ENCODE data around the gene NCKAP5. TPM values are rescaled to one million over a fixed set of nuclear protein-coding genes. Genes with fewer than 3 reads are reported as not detected.
"Not testable (repeated sequence)": the region's sequence is repeated elsewhere in the genome, so short reads cannot be mapped to it uniquely, and the experiment has no call there.

Gene NCKAP5
- total RNA-seq, 2 donors from 2014 or later: not detected

- Mint-ChIP-seq H3K27me3 (ENCODE audit: low read depth) (no peaks in the 10 kb centered on the region), H3K9me3 (peaks cover 2 to 3% of the 10 kb centered on the region in 2 donors), H3K4me3 (no peak overlapping the region), H3K4me1 (ENCODE audit: low read depth) (no peaks in the 10 kb centered on the region), H3K36me3 (ENCODE audit: insufficient read depth in 2 of 2) (peaks cover 0 to 1% of the 10 kb centered on the region in 2 donors), H3K27ac (no peak overlapping the region)
- ATAC-seq (replicated peaks in 1 of 2) (no peak), DNase-seq (no peak)
Observed at GRCh38 chr2:132725748-132726147, 842.5 kb downstream of the NCKAP5 start.

- H3K4me1 Mint-ChIP-seq (ENCODE audit: low read depth): no peaks in the 10 kb centered on the region
- peaks cover 2 to 3% of the 10 kb centered on the region in 2 donors for H3K9me3 Mint-ChIP-seq
- no peaks in the 10 kb centered on the region for H3K27me3 Mint-ChIP-seq (ENCODE audit: low read depth)
- ATAC-seq (replicated peaks in 1 of 2) (no peak), DNase-seq (no peak)
- no peak overlapping the region for H3K27ac Mint-ChIP-seq
- H3K36me3 Mint-ChIP-seq (ENCODE audit: insufficient read depth in 2 of 2): peaks cover 0 to 1% of the 10 kb centered on the region in 2 donors
- H3K4me3 Mint-ChIP-seq: no peak overlapping the region
Observed at GRCh38 chr2:132725148-132725547, 843.1 kb downstream of the NCKAP5 start.

- no peaks in the 10 kb centered on the region for H3K27me3 Mint-ChIP-seq (ENCODE audit: low read depth)
- H3K36me3 Mint-ChIP-seq (ENCODE audit: insufficient read depth in 2 of 2): peaks cover 0 to 1% of the 10 kb centered on the region in 2 donors
- no peak overlapping the region for H3K27ac Mint-ChIP-seq
Observed at GRCh38 chr2:132721938-132722337, 846.3 kb downstream of the NCKAP5 start.

GRCh38 chr2:132720393-132720792 lies 847.9 kb downstream of the NCKAP5 start:
- Mint-ChIP-seq H3K36me3 (ENCODE audit: insufficient read depth in 2 of 2) (peaks cover 0 to 1% of the 10 kb centered on the region in 2 donors), H3K4me1 (ENCODE audit: low read depth) (no peaks in the 10 kb centered on the region), H3K27me3 (ENCODE audit: low read depth) (no peaks in the 10 kb centered on the region), H3K9me3 (peaks cover 2 to 5% of the 10 kb centered on the region in 2 donors), H3K27ac (no peak overlapping the region), H3K4me3 (no peak overlapping the region)
- DNase-seq: no peak
- ATAC-seq (replicated peaks in 1 of 2): no peak

More at GRCh38 chr2:132721938-132722337, 846.3 kb downstream of the NCKAP5 start:
- no peak overlapping the region for H3K4me3 Mint-ChIP-seq
- ATAC-seq (replicated peaks in 1 of 2) (no peak), DNase-seq (no peak)
- peaks cover 2 to 5% of the 10 kb centered on the region in 2 donors for H3K9me3 Mint-ChIP-seq
- no peaks in the 10 kb centered on the region for H3K4me1 Mint-ChIP-seq (ENCODE audit: low read depth)

GRCh38 chr2:132719480-132719879 lies 848.8 kb downstream of the NCKAP5 start:
- Mint-ChIP-seq H3K4me1 (ENCODE audit: low read depth) (no peaks in the 10 kb centered on the region), H3K36me3 (ENCODE audit: insufficient read depth in 2 of 2) (peaks cover 0 to 1% of the 10 kb centered on the region in 2 donors), H3K4me3 (no peak overlapping the region), H3K27me3 (ENCODE audit: low read depth) (no peaks in the 10 kb centered on the region), H3K27ac (no peak overlapping the region), H3K9me3 (peaks cover 2 to 5% of the 10 kb centered on the region in 2 donors)
- no peak for ATAC-seq (replicated peaks in 1 of 2)
- DNase-seq: no peak

GRCh38 chr2:132716954-132717353 lies 851.3 kb downstream of the NCKAP5 start:
- peaks cover 0 to 2% of the 10 kb centered on the region in 2 donors for H3K9me3 Mint-ChIP-seq
- no peak overlapping the region for H3K4me3 Mint-ChIP-seq
- H3K27ac Mint-ChIP-seq: no peak overlapping the region
- no peaks in the 10 kb centered on the region for H3K27me3 Mint-ChIP-seq (ENCODE audit: low read depth)
- H3K36me3 Mint-ChIP-seq (ENCODE audit: insufficient read depth in 2 of 2): no peaks in the 10 kb centered on the region
- ATAC-seq (replicated peaks in 1 of 2) (no peak), DNase-seq (no peak)
- H3K4me1 Mint-ChIP-seq (ENCODE audit: low read depth): no peaks in the 10 kb centered on the region

- Mint-ChIP-seq H3K27me3 (ENCODE audit: low read depth) (no peaks in the 10 kb centered on the region), H3K27ac (no peak overlapping the region), H3K4me1 (ENCODE audit: low read depth) (no peaks in the 10 kb centered on the region), H3K36me3 (ENCODE audit: insufficient read depth in 2 of 2) (no peaks in the 10 kb centered on the region), H3K9me3 (peaks cover 0 to 2% of the 10 kb centered on the region in 2 donors), H3K4me3 (no peak overlapping the region)
- ATAC-seq (replicated peaks in 1 of 2) (no peak), DNase-seq (no peak)
Observed at GRCh38 chr2:132715386-132716351, 852.6 kb downstream of the NCKAP5 start.

- H3K27me3 Mint-ChIP-seq (ENCODE audit: low read depth): no peaks in the 10 kb centered on the region
- DNase-seq: no peak
- ATAC-seq (replicated peaks in 1 of 2): no peak
Observed at GRCh38 chr2:132703396-132703795, 864.9 kb downstream of the NCKAP5 start.

GRCh38 chr2:132701810-132702209 lies 866.5 kb downstream of the NCKAP5 start:
- DNase-seq: no peak
- H3K36me3 Mint-ChIP-seq (ENCODE audit: insufficient read depth in 2 of 2): no peaks in the 10 kb centered on the region
- ATAC-seq (replicated peaks in 1 of 2): no peak
- H3K27me3 Mint-ChIP-seq (ENCODE audit: low read depth): no peaks in the 10 kb centered on the region
- H3K4me3 Mint-ChIP-seq: no peak overlapping the region
- no peak overlapping the region for H3K27ac Mint-ChIP-seq
- H3K9me3 Mint-ChIP-seq: peaks cover 2 to 3% of the 10 kb centered on the region in 2 donors
- no peaks in the 10 kb centered on the region for H3K4me1 Mint-ChIP-seq (ENCODE audit: low read depth)

More at GRCh38 chr2:132703396-132703795, 864.9 kb downstream of the NCKAP5 start:
- H3K9me3 Mint-ChIP-seq: peaks cover 2 to 3% of the 10 kb centered on the region in 2 donors
- no peak overlapping the region for H3K27ac Mint-ChIP-seq
- no peaks in the 10 kb centered on the region for H3K36me3 Mint-ChIP-seq (ENCODE audit: insufficient read depth in 2 of 2)
- H3K4me1 Mint-ChIP-seq (ENCODE audit: low read depth): no peaks in the 10 kb centered on the region
- H3K4me3 Mint-ChIP-seq: no peak overlapping the region

- H3K9me3 Mint-ChIP-seq; ATAC-seq (replicated peaks in 1 of 2); DNase-seq; H3K27ac Mint-ChIP-seq; H3K27me3 Mint-ChIP-seq (ENCODE audit: low read depth); H3K4me3 Mint-ChIP-seq; H3K4me1 Mint-ChIP-seq (ENCODE audit: low read depth); H3K36me3 Mint-ChIP-seq (ENCODE audit: insufficient read depth in 2 of 2): not testable (repeated sequence)
Observed at GRCh38 chr2:132699802-132700201, 868.5 kb downstream of the NCKAP5 start.

GRCh38 chr2:132698347-132698746 lies 869.9 kb downstream of the NCKAP5 start:
- DNase-seq; H3K36me3 Mint-ChIP-seq (ENCODE audit: insufficient read depth in 2 of 2); H3K4me1 Mint-ChIP-seq (ENCODE audit: low read depth); H3K27me3 Mint-ChIP-seq (ENCODE audit: low read depth); ATAC-seq (replicated peaks in 1 of 2); H3K4me3 Mint-ChIP-seq; H3K9me3 Mint-ChIP-seq; H3K27ac Mint-ChIP-seq: not testable (repeated sequence)

- peaks cover 2 to 3% of the 10 kb centered on the region in 2 donors for H3K9me3 Mint-ChIP-seq
- H3K27ac Mint-ChIP-seq: no peak overlapping the region
- H3K4me3 Mint-ChIP-seq: no peak overlapping the region
- ATAC-seq (replicated peaks in 1 of 2): no peak
- H3K4me1 Mint-ChIP-seq (ENCODE audit: low read depth): no peaks in the 10 kb centered on the region
- H3K36me3 Mint-ChIP-seq (ENCODE audit: insufficient read depth in 2 of 2): no peaks in the 10 kb centered on the region
- no peaks in the 10 kb centered on the region for H3K27me3 Mint-ChIP-seq (ENCODE audit: low read depth)
- DNase-seq: no peak
Observed at GRCh38 chr2:132697556-132698205, 870.6 kb downstream of the NCKAP5 start.

GRCh38 chr2:132692816-132693215 lies 875.4 kb downstream of the NCKAP5 start:
- Mint-ChIP-seq H3K4me1 (ENCODE audit: low read depth) (no peaks in the 10 kb centered on the region), H3K9me3 (peaks cover 1 to 2% of the 10 kb centered on the region in 2 donors), H3K27ac (no peak overlapping the region), H3K27me3 (ENCODE audit: low read depth) (no peaks in the 10 kb centered on the region), H3K36me3 (ENCODE audit: insufficient read depth in 2 of 2) (no peaks in the 10 kb centered on the region), H3K4me3 (no peak overlapping the region)
- no peak for DNase-seq
- no peak for ATAC-seq (replicated peaks in 1 of 2)

All from activated T-cell treated with anti-CD3 and anti-CD28 coated beads, Interleukin-2, amount 50 U/mL, for 72 hours (primary cell).